Measurements from ENCODE around the gene SHF.

SHF gene

GRCh38 chr15:45121706-45122417 is 65.9 kb downstream of the SHF start:
- TF ChIP-seq PAX5 (IDR thresholded peaks at IDR 0.05; ENCODE audit: insufficient read depth, low read length, severe bottlenecking) (no peak), POU2F2 (IDR thresholded peaks at IDR 0.05; ENCODE audit: low read depth, low read length) (no peak), POLR2A (IDR thresholded peaks at IDR 0.05; ENCODE audit: low read depth, low read length) (no peak), POLR2AphosphoS5 (IDR thresholded peaks at IDR 0.05; ENCODE audit: low read depth, low read length) (no peak), SPI1 (IDR thresholded peaks at IDR 0.05; ENCODE audit: low read depth, low read length) (no peak), TAF1 (IDR thresholded peaks at IDR 0.05; ENCODE audit: low read depth, low read length) (no peak)
- FAIRE-seq (no peak), DNase-seq (ENCODE audit: insufficient read length, low spot score) (no peak)

- no peak for TF ChIP-seq TAF1 (IDR thresholded peaks at IDR 0.05; ENCODE audit: low read depth, low read length)
- TF ChIP-seq POLR2AphosphoS5 (IDR thresholded peaks at IDR 0.05; ENCODE audit: low read depth, low read length), result no peak
- no peak for TF ChIP-seq PAX5 (IDR thresholded peaks at IDR 0.05; ENCODE audit: insufficient read depth, low read length, severe bottlenecking)
- no peak for TF ChIP-seq POLR2A (IDR thresholded peaks at IDR 0.05; ENCODE audit: low read depth, low read length)
- no peak for TF ChIP-seq POU2F2 (IDR thresholded peaks at IDR 0.05; ENCODE audit: low read depth, low read length)
- TF ChIP-seq SPI1 (IDR thresholded peaks at IDR 0.05; ENCODE audit: low read depth, low read length), result no peak
- no peak for FAIRE-seq
- DNase-seq (ENCODE audit: insufficient read length, low spot score), result no peak
Observed at GRCh38 chr15:45121020-45121419, 66.7 kb downstream of the SHF start.

GRCh38 chr15:45120081-45120972 is 67.4 kb downstream of the SHF start:
- TF ChIP-seq TAF1 (IDR thresholded peaks at IDR 0.05; ENCODE audit: low read depth, low read length) (no peak), PAX5 (IDR thresholded peaks at IDR 0.05; ENCODE audit: insufficient read depth, low read length, severe bottlenecking) (no peak), POLR2AphosphoS5 (IDR thresholded peaks at IDR 0.05; ENCODE audit: low read depth, low read length) (no peak), POLR2A (IDR thresholded peaks at IDR 0.05; ENCODE audit: low read depth, low read length) (no peak), SPI1 (IDR thresholded peaks at IDR 0.05; ENCODE audit: low read depth, low read length) (no peak), POU2F2 (IDR thresholded peaks at IDR 0.05; ENCODE audit: low read depth, low read length) (no peak)
- DNase-seq (ENCODE audit: insufficient read length, low spot score), result no peak
- FAIRE-seq, result no peak

- TF ChIP-seq TAF1 (IDR thresholded peaks at IDR 0.05; ENCODE audit: low read depth, low read length) (no peak), SPI1 (IDR thresholded peaks at IDR 0.05; ENCODE audit: low read depth, low read length) (no peak)
- no peak for DNase-seq (ENCODE audit: insufficient read length, low spot score)
- FAIRE-seq, result no peak
Observed at GRCh38 chr15:45118996-45119395, 68.8 kb downstream of the SHF start.

GRCh38 chr15:45118131-45118588 is 69.6 kb downstream of the SHF start:
- peak; percentile 16 for TF ChIP-seq PAX5 (IDR thresholded peaks at IDR 0.05; ENCODE audit: insufficient read depth, low read length, severe bottlenecking)
- TF ChIP-seq POLR2AphosphoS5 (IDR thresholded peaks at IDR 0.05; ENCODE audit: low read depth, low read length), result no peak
- TF ChIP-seq SPI1 (IDR thresholded peaks at IDR 0.05; ENCODE audit: low read depth, low read length), result no peak
- peak; percentile 96 for FAIRE-seq

GRCh38 chr15:45117308-45118130 is 70.2 kb downstream of the SHF start:
- DNase-seq (ENCODE audit: insufficient read length, low spot score), result no peak
- no peak for FAIRE-seq
- TF ChIP-seq PAX5 (IDR thresholded peaks at IDR 0.05; ENCODE audit: insufficient read depth, low read length, severe bottlenecking), result no peak
- no peak for TF ChIP-seq POLR2AphosphoS5 (IDR thresholded peaks at IDR 0.05; ENCODE audit: low read depth, low read length)
- TF ChIP-seq TAF1 (IDR thresholded peaks at IDR 0.05; ENCODE audit: low read depth, low read length), result no peak
- TF ChIP-seq POLR2A (IDR thresholded peaks at IDR 0.05; ENCODE audit: low read depth, low read length), result no peak
- TF ChIP-seq SPI1 (IDR thresholded peaks at IDR 0.05; ENCODE audit: low read depth, low read length), result no peak
- no peak for TF ChIP-seq POU2F2 (IDR thresholded peaks at IDR 0.05; ENCODE audit: low read depth, low read length)

More at GRCh38 chr15:45118131-45118588, 69.6 kb downstream of the SHF start:
- DNase-seq (ENCODE audit: insufficient read length, low spot score), result peak; percentile 88
